Endothelial cell of umbilical vein (primary cell): ENCODE data around the gene OPTC. TPM values are rescaled to one million over a fixed set of nuclear protein-coding genes. Genes with fewer than 3 reads are reported as not detected.

Experiments used
- BruUV-seq: library from RNA; stranded (reverse); fragments of 400-500 nt; replicated peaks from 2 replicates; lab custom pipeline; 2021; lab: Mats Ljungman, UMichigan
- CTCF ChIA-PET: fragments of 300-600, 350-600 bp; sonication (Branson Sonifier 250); formaldehyde crosslinking; loops from one replicate; lab custom pipeline; 2021; ENCODE audit warnings: antibody characterized with exemption, inconsistent platforms; lab: Charles Lee
- POLR2A ChIA-PET: fragments of 300-600, 350-600 bp; sonication (Branson Sonifier 250); formaldehyde crosslinking; loops from one replicate; lab custom pipeline; 2021; ENCODE audit warnings: antibody characterized with exemption, inconsistent platforms; lab: Charles Lee
- DNase-seq: peaks from one replicate; pipeline ENCODE4 v3.0.0-alpha.2; 2011; ENCODE audit warnings: low read depth, low spot score
- FAIRE-seq: peaks from 2 replicates; lab custom pipeline; 2011; peaks lifted over from hg19 to GRCh38; lab: Jason Lieb, UNC
- H2AFZ ChIP-seq: 2 replicates; pipeline ENCODE4 v1.6.0; 2012; ENCODE audit warnings: low read depth, low read length, control low read depth, inconsistent platforms
- H3K27ac ChIP-seq: 2 replicates; pipeline ENCODE4 v1.5.1; 2011; ENCODE audit warnings: low read depth, mild to moderate bottlenecking, control low read depth, low read length, moderate library complexity; ENCODE audit not compliant: insufficient read depth
- H3K27me3 ChIP-seq, 2 experiments: 2 replicates each; pipeline versions ENCODE4 v1.6.0 to v1.6.1; 2011; ENCODE audit warnings: low read length in 2 of 2, mixed read lengths in 1 of 2; ENCODE audit not compliant: control insufficient read depth in 2 of 2, insufficient read depth in 2 of 2
- H3K36me3 ChIP-seq, 2 experiments: 2 replicates in 1 of 2; 3 replicates in 1 of 2; pipeline ENCODE4 v1.5.1; 2011; ENCODE audit warnings: low read length in 2 of 2, mild to moderate bottlenecking in 1 of 2, moderate library complexity in 1 of 2; ENCODE audit not compliant: control insufficient read depth in 2 of 2, insufficient read depth in 2 of 2; ENCODE audit errors: extremely low read depth in 1 of 2
- H3K4me1 ChIP-seq: 3 replicates; pipeline ENCODE4 v1.5.1; 2011; ENCODE audit warnings: mild to moderate bottlenecking, low read length; ENCODE audit not compliant: control insufficient read depth, insufficient read depth; ENCODE audit errors: extremely low read depth
- H3K4me2 ChIP-seq: 2 replicates; pipeline ENCODE4 v1.6.1; 2011; ENCODE audit warnings: low read length, control low read depth, mixed read lengths; ENCODE audit not compliant: insufficient read depth
- H3K4me3 ChIP-seq, 3 experiments: fragments of 200-600 bp in 1 of 3; sonication (generic), shearing (Covaris generic) in 1 of 3; replicated peaks in 1 of 3; 2 replicates each; pipeline ENCODE4 v1.5.1; 2011 to 2016; ENCODE audit warnings: control low read depth in 3 of 3, low read length in 3 of 3, mild to moderate bottlenecking in 2 of 3, inconsistent platforms in 1 of 3, low read depth in 1 of 3, moderate library complexity in 1 of 3; ENCODE audit not compliant: insufficient read depth in 1 of 3
- H3K79me2 ChIP-seq: 2 replicates; pipeline ENCODE4 v1.6.0; 2012; ENCODE audit warnings: low read length, inconsistent platforms; ENCODE audit not compliant: control insufficient read depth, insufficient read depth
- H3K9ac ChIP-seq: replicated peaks from 2 replicates; pipeline ENCODE3; 2011; ENCODE audit warnings: low read length, control low read depth; ENCODE audit not compliant: insufficient read depth; ENCODE audit errors: extremely low read depth
- H3K9me1 ChIP-seq: replicated peaks from 3 replicates; pipeline ENCODE4 v1.6.0; 2011; ENCODE audit warnings: mild to moderate bottlenecking, low read length; ENCODE audit not compliant: control insufficient read depth, insufficient read depth; ENCODE audit errors: extremely low read depth
- H3K9me3 ChIP-seq: replicated peaks from 2 replicates; pipeline ENCODE4 v1.5.1; 2012; ENCODE audit warnings: low read length, inconsistent platforms; ENCODE audit not compliant: control insufficient read depth, insufficient read depth
- H4K20me1 ChIP-seq: replicated peaks from 2 replicates; pipeline ENCODE3; 2011; ENCODE audit warnings: mild to moderate bottlenecking, low read length; ENCODE audit not compliant: control insufficient read depth, insufficient read depth; ENCODE audit errors: extremely low read depth
- EZH2 ChIP-seq: IDR thresholded peaks from 2 replicates; pipeline ENCODE4 v1.6.1; 2012; ENCODE audit warnings: borderline replicate concordance, low read depth, mild to moderate bottlenecking, moderate library complexity, low read length, inconsistent platforms; ENCODE audit not compliant: severe bottlenecking
- FOS ChIP-seq: IDR thresholded peaks from 2 replicates; pipeline ENCODE4 v1.6.1; 2011; ENCODE audit warnings: mild to moderate bottlenecking, low read length, moderate library complexity, borderline replicate concordance; ENCODE audit not compliant: insufficient read depth
- GATA2 ChIP-seq: IDR thresholded peaks from 2 replicates; pipeline ENCODE4 v1.7.0; 2011; ENCODE audit warnings: low read depth, mild to moderate bottlenecking, moderate library complexity, mixed read lengths, low read length; ENCODE audit not compliant: insufficient read length, insufficient read depth
- JUN ChIP-seq: IDR thresholded peaks from 2 replicates; pipeline ENCODE4 v1.6.1; 2011; ENCODE audit warnings: borderline replicate concordance, low read depth; ENCODE audit not compliant: insufficient read length, insufficient read depth
- MAX ChIP-seq: IDR thresholded peaks from 2 replicates; pipeline ENCODE4 v1.6.1; 2011; ENCODE audit not compliant: insufficient read depth, insufficient read length
- MYC ChIP-seq: IDR thresholded peaks from one replicate; pipeline ENCODE4 v1.6.1; 2011; ENCODE audit warnings: mild to moderate bottlenecking, low read depth, low read length
- POLR2A ChIP-seq: IDR thresholded peaks from 2 replicates; pipeline ENCODE4 v1.6.1; 2012; ENCODE audit warnings: low read depth, mild to moderate bottlenecking, control low read depth, low read length
- POLR2AphosphoS5 ChIP-seq: IDR thresholded peaks from 2 replicates; pipeline ENCODE4 v1.6.1; 2012; ENCODE audit warnings: low read depth, mild to moderate bottlenecking, control low read depth, low read length, moderate library complexity; ENCODE audit not compliant: insufficient read depth
- dilution Hi-C: fragments of 300-500 bp; cut with MboI; formaldehyde crosslinking; loops from one replicate; pipeline ENCODE4 v1.15.0; 2019; ENCODE audit warnings: low sequenced_read_pairs; ENCODE audit not compliant: extremely low pct_ligation_motif_present
- intact Hi-C: fragments of 100-400 bp; cut with micrococcal nuclease; formaldehyde crosslinking; loops from one replicate; pipeline ENCODE4 v1.10.0; 2022
- polyA plus RNA-seq, 4 experiments: library from polyadenylated mRNA; depleted of rRNA in 3 of 4; stranded (reverse) in 3 of 4; unstranded in 1 of 4; fragments of >200 nt; gene quantifications; 2 replicates each; pipeline versions ENCODE4 v1.2.1 to v1.2.3, GENCODE V29; 2011 to 2012; ENCODE audit warnings: missing spikeins in 1 of 4
- total RNA-seq: library from RNA; stranded (reverse); gene quantifications from 2 replicates; pipeline ENCODE4 v1.2.3, GENCODE V29; 2021
- TF ChIP-seq, protein P1 (sequence below), 2 donors: IDR thresholded peaks; 1 replicate in 1 of 2; 2 replicates in 1 of 2; pipeline ENCODE4 v1.5.1; 2011; ENCODE audit warnings: low read length in 2 of 2, mild to moderate bottlenecking in 2 of 2, moderate library complexity in 2 of 2, control low read depth in 1 of 2, inconsistent platforms in 1 of 2, low read depth in 1 of 2; ENCODE audit not compliant: insufficient read depth in 1 of 2; ENCODE audit errors: extremely low read depth in 1 of 2

OPTC gene
- total and polyA plus RNA-seq, 2 donors (not counting 3 experiments of a cell fraction or from before 2014, with no cell fraction given) = not detected

- Histone ChIP-seq H3K79me2 (no peaks in the 10 kb centered on the region), H3K36me3 (no peaks in the 10 kb centered on the region), H3K4me3 (no peak overlapping the region), H3K9me3 (no peaks in the 10 kb centered on the region), H3K9me1 (no peaks in the 10 kb centered on the region), H2AFZ (no peak overlapping the region), H3K27ac (no peak overlapping the region), H3K4me1 (no peaks in the 10 kb centered on the region), H3K9ac (no peak overlapping the region), H4K20me1 (no peaks in the 10 kb centered on the region), H3K4me2 (no peak overlapping the region), H3K27me3 (peaks cover 0 to 13% of the 10 kb centered on the region in 2 experiments)
- ChIA-PET POLR2A (no interaction called here), CTCF (no interaction called here)
- BruUV-seq = no TSS peak
- TF ChIP-seq POLR2AphosphoS5 (no peak), GATA2 (no peak), MYC (no peak), MAX (no peak), FOS (no peak), EZH2 (no peak), POLR2A (no peak)
- intact Hi-C loops = no loop called here
- dilution Hi-C loops = no loop called here
- no peak for DNase-seq
- no peak for FAIRE-seq
Observed at GRCh38 chr1:203536575-203536974, 42.6 kb downstream of the OPTC start.

DNA sequence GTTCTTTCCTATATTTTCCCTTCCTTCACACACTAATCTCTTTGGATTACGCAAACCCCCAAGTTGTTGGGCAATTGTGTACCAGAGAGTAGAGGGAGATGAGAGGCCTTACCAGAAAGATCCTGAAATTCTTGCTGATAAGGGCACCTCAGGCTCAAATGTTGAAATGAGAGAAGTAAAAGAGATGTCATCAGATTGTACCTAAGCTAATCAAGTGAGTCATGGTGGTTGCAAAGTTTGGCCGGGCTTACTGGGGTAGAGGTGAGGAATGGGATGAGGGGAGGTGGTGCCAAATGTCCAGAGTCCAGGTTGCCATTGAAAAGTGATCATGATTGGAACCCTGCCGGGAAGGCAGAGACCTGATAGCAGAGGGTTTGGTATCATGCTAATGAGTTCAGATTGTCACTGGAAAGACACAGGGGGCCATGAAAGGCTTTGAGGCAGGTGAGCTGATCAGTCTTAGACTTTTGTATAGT, 43.1 kb downstream of the OPTC start:
- intact Hi-C loops = no loop called here
- dilution Hi-C loops = no loop called here

More for the DNA sequence above, 43.1 kb downstream of the OPTC start:
- BruUV-seq = no TSS peak
- FAIRE-seq = no peak
- Histone ChIP-seq H3K27ac (no peak overlapping the region), H3K4me3 (no peak overlapping the region), H3K27me3 (peaks cover 0 to 13% of the 10 kb centered on the region in 2 experiments), H4K20me1 (no peaks in the 10 kb centered on the region), H2AFZ (no peak overlapping the region), H3K9ac (no peak overlapping the region), H3K9me3 (no peaks in the 10 kb centered on the region), H3K9me1 (no peaks in the 10 kb centered on the region), H3K4me1 (no peaks in the 10 kb centered on the region), H3K4me2 (no peak overlapping the region), H3K36me3 (no peaks in the 10 kb centered on the region), H3K79me2 (no peaks in the 10 kb centered on the region)
- ChIA-PET POLR2A (no interaction called here), CTCF (interaction anchor here (1.3 to 2.1 kb wide), 2 partner anchors 9 to 29 kb away, joined by 4 to 6 read pairs; no protein-coding TSS in a partner anchor)
- TF ChIP-seq EZH2 (no peak), FOS (no peak), MYC (no peak), MAX (no peak), POLR2A (no peak), JUN (no peak), GATA2 (no peak), POLR2AphosphoS5 (no peak)
- TF ChIP-seq, protein P1, sequence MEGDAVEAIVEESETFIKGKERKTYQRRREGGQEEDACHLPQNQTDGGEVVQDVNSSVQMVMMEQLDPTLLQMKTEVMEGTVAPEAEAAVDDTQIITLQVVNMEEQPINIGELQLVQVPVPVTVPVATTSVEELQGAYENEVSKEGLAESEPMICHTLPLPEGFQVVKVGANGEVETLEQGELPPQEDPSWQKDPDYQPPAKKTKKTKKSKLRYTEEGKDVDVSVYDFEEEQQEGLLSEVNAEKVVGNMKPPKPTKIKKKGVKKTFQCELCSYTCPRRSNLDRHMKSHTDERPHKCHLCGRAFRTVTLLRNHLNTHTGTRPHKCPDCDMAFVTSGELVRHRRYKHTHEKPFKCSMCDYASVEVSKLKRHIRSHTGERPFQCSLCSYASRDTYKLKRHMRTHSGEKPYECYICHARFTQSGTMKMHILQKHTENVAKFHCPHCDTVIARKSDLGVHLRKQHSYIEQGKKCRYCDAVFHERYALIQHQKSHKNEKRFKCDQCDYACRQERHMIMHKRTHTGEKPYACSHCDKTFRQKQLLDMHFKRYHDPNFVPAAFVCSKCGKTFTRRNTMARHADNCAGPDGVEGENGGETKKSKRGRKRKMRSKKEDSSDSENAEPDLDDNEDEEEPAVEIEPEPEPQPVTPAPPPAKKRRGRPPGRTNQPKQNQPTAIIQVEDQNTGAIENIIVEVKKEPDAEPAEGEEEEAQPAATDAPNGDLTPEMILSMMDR (IDR thresholded peaks at IDR 0.05; ENCODE audit: extremely low read depth in 1 of 2, insufficient read depth in 1 of 2, low read depth in 1 of 2, low read length in 2 of 2) = no peak
- DNase-seq = no peak
